ENCODE results near the gene OAS1.
"Not testable (repeated sequence)": the region's sequence is repeated elsewhere in the genome, so short reads cannot be mapped to it uniquely, and the experiment has no call there.

OAS1 gene

DNA sequence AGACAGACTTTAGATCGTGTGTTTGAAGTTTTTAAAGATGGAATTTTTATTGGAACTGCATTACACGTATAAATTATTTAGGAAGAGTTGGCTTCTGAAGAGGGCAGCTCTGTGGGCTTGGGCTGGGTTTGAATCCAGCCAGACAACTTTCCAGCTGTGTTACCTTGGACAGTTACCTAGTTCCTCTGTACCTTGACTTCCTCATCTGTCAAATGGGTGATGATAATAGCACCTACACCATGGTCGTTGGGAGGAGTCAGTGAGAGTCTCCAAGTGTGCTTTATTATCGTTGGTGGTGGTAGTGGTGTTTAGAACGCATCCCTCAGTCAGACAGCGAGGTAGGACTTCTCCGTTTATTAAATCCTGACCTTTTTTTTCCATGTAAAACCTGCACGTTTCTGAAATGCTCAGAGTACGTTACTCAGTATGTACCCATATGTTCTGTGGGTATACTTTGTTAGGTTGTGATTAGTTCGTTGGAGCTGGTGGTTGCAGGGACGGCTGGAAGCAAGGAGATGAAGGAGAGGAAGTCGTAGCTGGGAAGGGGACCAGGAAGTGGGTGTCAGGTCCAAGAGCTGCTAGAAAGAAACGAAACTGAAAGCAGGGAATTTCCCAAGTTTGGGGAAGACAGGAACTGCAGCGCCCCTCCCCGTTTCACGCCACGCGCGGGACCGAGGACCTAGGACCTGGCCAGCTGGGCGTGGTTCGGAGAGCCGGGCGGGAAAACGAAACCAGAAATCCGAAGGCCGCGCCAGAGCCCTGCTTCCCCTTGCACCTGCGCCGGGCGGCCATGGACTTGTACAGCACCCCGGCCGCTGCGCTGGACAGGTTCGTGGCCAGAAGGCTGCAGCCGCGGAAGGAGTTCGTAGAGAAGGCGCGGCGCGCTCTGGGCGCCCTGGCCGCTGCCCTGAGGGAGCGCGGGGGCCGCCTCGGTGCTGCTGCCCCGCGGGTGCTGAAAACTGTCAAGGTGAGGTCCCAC is 31.3 kb downstream of the OAS1 start, which contains the start of gene OAS3:
OAS3 (plus strand) TSS at position 734 of the 979 bp plus-strand sequence; CDS start at position 791, 57 bp downstream.
- DNase-seq (ENCODE audit: low read depth), result peak; percentile 36

GRCh38 chr12:112938751-112939150 is 32.0 kb downstream of the OAS1 start:
- no peak for DNase-seq (ENCODE audit: low read depth)

GRCh38 chr12:112939761-112940381 is 33.1 kb downstream of the OAS1 start:
- DNase-seq (ENCODE audit: low read depth), result no peak

GRCh38 chr12:112941528-112942335 is 35.0 kb downstream of the OAS1 start:
- no peak for DNase-seq (ENCODE audit: low read depth)

GRCh38 chr12:112942572-112942971 is 35.8 kb downstream of the OAS1 start:
- DNase-seq (ENCODE audit: low read depth), result no peak

DNA sequence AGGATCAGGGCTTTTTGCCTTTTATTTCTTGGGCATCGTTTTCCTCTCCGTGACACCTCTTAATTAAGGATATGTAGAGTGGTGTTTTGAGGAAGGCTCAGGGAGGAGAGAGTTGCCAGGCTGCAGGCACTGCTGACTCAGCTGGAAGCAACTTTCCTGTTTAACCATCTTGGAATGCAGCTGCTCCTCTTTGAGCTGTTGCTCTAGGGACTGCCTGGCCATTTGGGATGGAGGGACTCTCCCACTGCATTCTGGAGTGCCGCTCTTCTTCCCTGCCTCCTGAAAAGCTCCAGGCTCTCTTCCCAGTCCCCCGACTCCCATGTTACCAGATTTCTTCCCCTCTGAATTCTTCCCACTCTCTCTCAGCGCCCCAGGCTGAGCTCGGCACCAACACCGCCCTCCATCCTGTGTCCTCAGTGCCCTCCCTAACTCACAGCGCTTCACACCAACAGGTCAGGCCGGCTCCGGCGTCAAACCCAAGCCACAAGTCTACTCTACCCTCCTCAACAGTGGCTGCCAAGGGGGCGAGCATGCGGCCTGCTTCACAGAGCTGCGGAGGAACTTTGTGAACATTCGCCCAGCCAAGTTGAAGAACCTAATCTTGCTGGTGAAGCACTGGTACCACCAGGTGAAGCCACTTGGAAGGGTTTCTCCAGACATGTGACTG is 37.4 kb downstream of the OAS1 start:
- DNase-seq (ENCODE audit: low read depth), result no peak

- DNase-seq (ENCODE audit: low read depth), result no peak
These were observed 38.8 kb downstream of the OAS1 start for GRCh38 chr12:112945515-112945914.

- DNase-seq (ENCODE audit: low read depth), result no peak
These were observed 39.7 kb downstream of the OAS1 start for GRCh38 chr12:112946236-112947000.

GRCh38 chr12:112947314-112947713 is 40.6 kb downstream of the OAS1 start:
- no peak for DNase-seq (ENCODE audit: low read depth)

DNA sequence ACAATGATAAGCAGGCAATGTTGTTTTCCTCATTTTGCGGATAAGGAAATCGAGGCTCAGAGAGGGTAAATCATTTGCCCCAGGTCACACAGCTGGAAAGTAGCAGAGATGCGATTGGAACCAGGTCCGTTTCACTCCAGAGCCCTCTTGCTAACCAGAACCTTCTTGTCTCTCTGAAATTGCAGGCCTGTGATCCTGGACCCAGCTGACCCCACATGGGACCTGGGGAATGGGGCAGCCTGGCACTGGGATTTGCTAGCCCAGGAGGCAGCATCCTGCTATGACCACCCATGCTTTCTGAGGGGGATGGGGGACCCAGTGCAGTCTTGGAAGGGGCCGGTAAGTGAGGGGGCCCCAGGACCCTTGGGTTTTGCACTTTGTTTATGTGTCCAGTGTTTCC is 41.0 kb downstream of the OAS1 start:
- DNase-seq (ENCODE audit: low read depth), result no peak

DNA sequence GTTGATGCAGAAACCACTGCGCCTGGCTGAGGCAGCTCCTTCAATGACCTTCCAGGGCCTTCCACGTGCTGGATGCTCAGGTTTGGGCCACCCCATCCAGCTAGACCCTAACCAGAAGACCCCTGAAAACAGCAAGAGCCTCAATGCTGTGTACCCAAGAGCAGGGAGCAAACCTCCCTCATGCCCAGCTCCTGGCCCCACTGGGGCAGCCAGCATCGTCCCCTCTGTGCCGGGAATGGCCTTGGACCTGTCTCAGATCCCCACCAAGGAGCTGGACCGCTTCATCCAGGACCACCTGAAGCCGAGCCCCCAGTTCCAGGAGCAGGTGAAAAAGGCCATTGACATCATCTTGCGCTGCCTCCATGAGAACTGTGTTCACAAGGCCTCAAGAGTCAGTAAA is 42.0 kb downstream of the OAS1 start:
- DNase-seq (ENCODE audit: low read depth), result no peak

DNA sequence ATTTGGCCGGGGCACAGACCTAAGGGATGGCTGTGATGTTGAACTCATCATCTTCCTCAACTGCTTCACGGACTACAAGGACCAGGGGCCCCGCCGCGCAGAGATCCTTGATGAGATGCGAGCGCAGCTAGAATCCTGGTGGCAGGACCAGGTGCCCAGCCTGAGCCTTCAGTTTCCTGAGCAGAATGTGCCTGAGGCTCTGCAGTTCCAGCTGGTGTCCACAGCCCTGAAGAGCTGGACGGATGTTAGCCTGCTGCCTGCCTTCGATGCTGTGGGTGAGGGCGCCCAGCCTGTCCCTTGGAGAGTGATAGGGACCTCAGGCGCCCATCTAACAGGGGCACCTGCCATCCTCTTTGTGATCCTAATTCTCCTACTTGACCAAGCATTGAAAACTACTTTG is 43.9 kb downstream of the OAS1 start:
- DNase-seq (ENCODE audit: low read depth), result no peak

- not testable (repeated sequence) for DNase-seq (ENCODE audit: low read depth)
These were observed 50.4 kb downstream of the OAS1 start for GRCh38 chr12:112957125-112957524.

- DNase-seq (ENCODE audit: low read depth), result no peak
These were observed 54.3 kb downstream of the OAS1 start for GRCh38 chr12:112961074-112961473.

DNA sequence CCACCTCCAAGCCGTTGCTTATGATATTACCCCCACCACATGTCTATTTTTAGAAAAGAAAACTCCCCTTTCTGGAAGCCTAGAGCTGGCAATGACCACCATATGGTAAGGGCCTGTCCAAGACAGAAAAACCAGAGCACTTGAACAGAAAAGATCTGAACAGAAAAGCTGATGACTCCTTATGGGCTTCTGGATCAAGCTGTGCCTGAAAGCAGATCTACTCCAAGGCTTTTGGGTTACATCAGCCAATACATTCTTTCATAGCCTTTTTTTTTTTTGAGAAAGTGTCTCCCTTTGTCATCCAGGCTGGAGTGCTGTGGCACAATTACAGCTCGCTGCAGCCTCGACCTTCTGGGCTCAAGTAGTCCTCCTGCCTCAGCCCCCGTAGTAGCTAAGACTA is 54.8 kb downstream of the OAS1 start:
- no peak for DNase-seq (ENCODE audit: low read depth)

DNA sequence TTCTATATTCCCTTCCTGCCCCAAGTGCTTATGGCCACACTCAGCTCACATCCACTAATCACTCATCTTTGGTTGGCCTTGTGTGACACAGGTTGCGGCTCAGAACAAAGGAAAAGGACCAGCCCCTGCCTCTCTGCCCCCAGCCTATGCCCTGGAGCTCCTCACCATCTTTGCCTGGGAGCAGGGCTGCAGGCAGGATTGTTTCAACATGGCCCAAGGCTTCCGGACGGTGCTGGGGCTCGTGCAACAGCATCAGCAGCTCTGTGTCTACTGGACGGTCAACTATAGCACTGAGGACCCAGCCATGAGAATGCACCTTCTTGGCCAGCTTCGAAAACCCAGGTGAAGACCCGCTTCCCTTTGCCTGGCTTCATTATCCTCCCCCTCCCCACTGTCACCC is 55.8 kb downstream of the OAS1 start:
- no peak for DNase-seq (ENCODE audit: low read depth)

DNA sequence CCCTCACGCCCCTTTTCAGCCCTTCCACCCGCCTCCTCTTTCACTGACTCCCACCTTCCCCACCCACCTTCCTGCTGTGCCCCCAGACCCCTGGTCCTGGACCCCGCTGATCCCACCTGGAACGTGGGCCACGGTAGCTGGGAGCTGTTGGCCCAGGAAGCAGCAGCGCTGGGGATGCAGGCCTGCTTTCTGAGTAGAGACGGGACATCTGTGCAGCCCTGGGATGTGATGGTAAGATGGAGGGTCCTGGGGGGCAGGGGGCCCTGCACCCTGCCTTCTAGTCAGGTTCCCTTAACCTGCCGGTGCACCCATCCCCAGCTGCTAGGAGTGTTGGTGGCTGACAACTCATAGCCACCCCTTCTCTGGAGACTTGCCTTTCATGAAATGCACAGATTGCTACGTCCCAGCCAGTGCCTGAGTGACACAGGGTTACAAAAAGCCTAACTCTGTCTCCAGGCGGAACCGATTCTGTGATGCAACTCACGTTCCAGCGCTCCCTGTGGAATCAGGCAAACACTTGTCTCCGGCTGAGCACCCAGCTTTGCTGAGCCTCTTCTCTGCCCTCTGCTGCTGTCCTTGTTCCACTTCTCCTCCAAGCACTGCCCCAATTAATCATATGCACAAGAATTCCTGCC is 56.6 kb downstream of the OAS1 start:
- DNase-seq (ENCODE audit: low read depth), result no peak

- DNase-seq (ENCODE audit: low read depth), result no peak
These were observed 57.4 kb downstream of the OAS1 start for GRCh38 chr12:112964067-112964670.

- DNase-seq (ENCODE audit: low read depth), result no peak
These were observed 58.2 kb downstream of the OAS1 start for GRCh38 chr12:112964915-112965314.

DNA sequence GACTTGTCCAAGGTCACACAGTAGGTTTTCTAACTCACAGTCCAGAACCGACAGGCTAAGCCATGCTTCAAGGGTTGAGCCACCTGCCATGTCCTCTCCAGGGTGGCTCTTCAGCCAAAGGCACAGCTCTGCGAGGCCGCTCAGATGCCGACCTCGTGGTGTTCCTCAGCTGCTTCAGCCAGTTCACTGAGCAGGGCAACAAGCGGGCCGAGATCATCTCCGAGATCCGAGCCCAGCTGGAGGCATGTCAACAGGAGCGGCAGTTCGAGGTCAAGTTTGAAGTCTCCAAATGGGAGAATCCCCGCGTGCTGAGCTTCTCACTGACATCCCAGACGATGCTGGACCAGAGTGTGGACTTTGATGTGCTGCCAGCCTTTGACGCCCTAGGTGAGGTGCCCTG is 58.9 kb downstream of the OAS1 start:
- no peak for DNase-seq (ENCODE audit: low read depth)
